ENCODE measurements around the gene MME.

Gene MME

GRCh38 chr3:155079746-155080487, at the start of gene MME:
TSS of gene MME (plus strand) at chr3:155080319. CDS start at chr3:155084168, 3,849 bp downstream.
- DNase-seq, result no peak

- DNase-seq, result no peak
Observed at GRCh38 chr3:155031186-155031585, 48.9 kb upstream of the MME start.

DNA sequence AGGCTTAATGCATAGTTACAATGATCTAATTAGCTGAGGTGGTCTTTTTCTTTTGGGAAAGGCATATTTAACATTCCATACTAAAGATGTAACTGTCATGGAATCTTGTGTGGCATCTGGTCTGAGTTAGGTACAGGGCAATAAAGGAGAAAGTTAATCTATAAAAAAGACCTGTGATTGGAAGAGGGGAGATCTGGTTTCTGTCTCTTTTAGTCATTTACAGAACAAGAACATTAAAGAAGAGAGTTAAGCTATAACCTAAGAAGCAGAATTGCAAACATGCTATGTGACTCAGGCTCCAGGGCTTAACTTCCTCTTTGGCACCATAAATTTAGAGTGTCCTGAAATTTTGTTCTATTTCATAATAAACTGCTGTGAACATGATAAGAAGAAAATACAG, 47.2 kb upstream of the MME start:
- no peak for DNase-seq

GRCh38 chr3:155034786-155035185, 45.3 kb upstream of the MME start:
- no peak for DNase-seq

- no peak for DNase-seq
Observed at GRCh38 chr3:155035553-155035952, 44.6 kb upstream of the MME start.

- DNase-seq, result no peak
Observed at GRCh38 chr3:155037508-155038202, 42.5 kb upstream of the MME start.

DNA sequence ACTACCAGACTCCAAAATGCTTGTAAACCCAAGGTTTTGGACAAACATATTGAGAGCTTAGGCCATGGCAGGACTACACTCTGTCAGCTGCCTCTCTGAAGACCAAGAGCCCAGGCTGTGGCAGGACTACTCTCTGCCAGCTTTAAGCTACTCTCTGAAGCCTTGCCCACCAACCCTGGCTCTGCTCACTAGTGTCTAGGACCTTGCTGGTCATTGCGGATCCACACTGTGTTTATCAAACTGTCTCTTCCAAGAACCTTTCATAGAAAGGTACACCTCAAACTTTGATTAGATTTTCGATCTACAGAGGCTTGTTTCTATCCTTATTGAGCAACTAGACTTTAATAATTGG, 41.9 kb upstream of the MME start:
- no peak for DNase-seq

GRCh38 chr3:155046935-155047334, 33.2 kb upstream of the MME start:
- no peak for DNase-seq

DNA sequence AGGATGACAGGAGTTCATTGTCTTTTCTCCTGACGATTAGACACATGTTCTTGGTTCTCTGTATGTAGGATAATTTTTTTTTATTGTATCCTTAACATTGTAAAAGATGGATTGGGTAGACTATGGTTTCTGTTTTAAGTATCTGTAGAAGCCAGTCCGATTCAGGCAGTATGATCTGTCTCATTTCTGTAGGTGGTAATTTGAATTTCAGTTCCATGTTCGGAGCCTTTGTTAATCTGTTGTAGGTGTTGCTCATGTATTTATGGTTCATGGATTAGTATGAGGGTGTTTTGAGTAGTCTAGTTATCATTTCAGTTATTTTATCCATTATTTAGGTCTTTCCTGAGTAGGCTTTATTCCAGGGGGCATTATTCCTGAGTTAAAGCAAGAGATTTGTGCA, 32.4 kb upstream of the MME start:
- DNase-seq, result no peak

GRCh38 chr3:155049959-155050358, 30.2 kb upstream of the MME start:
- no peak for DNase-seq

DNA sequence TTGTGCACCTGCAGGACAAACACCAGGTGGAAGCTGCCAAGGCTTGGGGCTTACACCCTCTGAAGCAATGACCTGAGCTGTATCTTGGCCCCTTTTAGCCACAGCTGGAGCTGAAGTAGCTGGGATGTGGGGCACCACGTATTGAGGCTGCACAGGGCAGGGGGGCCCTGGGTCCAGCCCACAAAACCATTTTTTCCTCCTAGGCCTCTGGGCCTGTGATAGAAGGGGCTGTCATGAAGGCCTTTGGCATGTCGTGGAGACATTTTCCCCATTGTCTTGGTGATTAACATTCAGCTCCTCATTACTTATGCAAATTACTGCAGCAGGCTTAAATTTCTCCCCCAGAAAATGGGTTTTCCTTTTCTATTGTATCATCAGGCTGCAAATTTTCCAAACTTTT, 27.6 kb upstream of the MME start:
- no peak for DNase-seq

DNA sequence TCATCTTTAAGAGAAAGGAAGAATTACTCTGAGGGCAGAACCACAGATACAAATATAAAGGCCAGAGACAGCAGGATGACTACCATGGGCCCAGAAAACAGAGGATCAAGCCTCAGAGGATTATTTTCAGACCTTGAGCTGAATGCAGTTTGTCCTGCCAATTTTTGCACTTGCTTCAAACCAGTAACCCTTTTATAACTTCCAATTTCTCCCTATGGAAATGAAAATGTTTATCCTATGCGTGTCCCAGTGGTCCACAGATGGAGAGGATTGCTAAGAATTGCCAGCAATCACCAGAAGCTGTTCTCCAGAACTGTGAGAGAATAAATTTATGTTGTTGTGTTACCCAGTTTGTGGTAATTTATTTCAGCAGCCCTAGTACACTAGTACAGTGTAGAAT, 26.4 kb upstream of the MME start:
- no peak for DNase-seq

DNA sequence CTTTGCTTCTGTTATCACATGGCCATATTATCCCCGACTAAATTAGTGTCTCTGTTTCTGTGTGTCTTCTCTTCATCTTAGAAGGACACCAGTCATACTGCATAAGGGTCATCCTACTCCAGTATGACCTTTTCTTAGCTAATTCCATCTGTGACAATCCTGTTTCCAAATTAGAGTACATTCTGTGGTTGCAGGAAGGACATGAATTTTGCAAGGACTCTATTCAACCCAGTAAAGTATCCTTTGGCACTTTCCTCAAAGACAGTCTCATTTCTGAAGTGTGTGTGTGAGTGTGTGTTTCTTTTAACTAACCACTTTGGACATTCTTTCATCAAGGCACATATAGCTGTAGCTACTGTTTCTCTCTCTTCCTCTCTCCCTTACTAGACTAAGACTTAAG, 15.2 kb upstream of the MME start:
- DNase-seq, result no peak

GRCh38 chr3:155065537-155065936, 14.6 kb upstream of the MME start:
- DNase-seq, result no peak

DNA sequence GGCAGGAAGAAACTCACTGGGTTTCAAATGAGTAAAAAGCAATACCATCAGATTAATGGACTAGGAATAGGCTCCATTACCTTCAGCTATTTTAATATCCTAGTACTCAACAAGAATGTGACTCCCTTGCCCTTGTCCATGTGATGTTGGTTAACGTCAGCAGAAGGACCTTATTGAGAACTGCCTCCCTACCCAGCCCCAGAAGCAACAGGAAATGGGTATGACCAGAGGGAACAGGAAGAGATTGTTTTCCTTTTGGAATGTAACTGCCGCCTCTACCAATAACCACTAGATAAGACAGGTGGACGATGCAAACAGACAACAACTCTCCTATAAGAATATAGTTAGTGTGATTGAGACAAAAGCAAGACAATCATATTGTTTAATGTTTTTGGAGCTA, 10.4 kb upstream of the MME start:
- no peak for DNase-seq

DNA sequence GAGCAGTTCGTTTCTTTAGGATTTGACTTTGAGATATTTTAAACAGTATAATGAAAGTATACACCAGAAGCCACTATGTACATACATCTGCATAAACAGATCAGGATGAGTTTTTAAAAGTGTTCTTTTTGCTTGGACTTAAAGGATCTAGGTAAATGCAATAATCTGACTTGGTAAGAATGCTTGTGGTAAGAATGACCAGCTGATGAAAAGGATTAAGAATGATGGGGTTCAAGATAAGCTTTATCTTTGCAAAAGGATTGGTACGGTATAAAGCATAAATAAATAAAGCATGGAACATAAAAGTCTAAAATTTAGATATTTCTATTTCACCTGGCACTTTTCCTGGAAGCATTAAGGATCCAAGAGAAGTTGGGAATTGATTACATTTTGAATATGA, 9.8 kb upstream of the MME start:
- no peak for DNase-seq

DNA sequence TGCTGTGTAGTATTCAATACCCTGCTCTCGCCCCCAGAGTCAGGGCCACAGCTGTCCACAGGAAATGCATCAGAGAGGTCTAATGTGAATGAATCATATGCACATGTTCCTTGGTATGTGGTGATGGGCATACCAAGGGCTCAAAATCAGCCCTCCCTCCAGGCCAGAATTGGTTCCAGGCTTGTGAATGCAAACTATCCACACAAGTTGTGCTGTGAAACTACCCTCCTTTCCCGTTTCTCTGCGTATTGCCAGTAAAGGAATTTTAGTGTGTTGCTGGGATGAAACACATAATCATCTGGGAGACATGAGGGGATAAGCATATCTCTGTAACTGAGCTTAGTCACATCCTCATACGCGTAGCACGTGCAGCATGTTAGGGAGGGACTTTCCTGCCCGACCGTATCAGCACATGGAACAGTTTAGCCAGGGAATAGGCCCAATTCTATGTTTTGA, 9.2 kb upstream of the MME start:
- no peak for DNase-seq

DNA sequence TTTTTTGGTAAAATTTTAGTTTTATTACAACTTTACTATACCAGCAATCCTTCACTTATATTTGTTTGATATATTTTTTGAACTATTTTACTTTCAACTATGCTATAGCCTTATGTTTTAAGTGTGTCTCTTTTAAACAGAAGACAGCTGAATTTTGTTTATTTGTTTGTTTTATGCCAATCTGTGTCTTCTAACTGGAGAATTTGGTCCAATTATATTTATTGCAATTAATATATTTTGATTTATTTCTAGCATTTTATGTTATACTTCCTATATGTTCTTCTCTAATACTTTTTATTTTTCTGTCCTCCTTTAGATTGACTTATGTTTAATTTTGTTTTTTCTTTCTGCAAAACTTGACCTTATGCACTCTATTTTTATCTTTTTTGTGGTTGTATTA, 4.9 kb upstream of the MME start:
- DNase-seq, result no peak

GRCh38 chr3:155076888-155077287, 3.2 kb upstream of the MME start:
- DNase-seq, result no peak

DNA sequence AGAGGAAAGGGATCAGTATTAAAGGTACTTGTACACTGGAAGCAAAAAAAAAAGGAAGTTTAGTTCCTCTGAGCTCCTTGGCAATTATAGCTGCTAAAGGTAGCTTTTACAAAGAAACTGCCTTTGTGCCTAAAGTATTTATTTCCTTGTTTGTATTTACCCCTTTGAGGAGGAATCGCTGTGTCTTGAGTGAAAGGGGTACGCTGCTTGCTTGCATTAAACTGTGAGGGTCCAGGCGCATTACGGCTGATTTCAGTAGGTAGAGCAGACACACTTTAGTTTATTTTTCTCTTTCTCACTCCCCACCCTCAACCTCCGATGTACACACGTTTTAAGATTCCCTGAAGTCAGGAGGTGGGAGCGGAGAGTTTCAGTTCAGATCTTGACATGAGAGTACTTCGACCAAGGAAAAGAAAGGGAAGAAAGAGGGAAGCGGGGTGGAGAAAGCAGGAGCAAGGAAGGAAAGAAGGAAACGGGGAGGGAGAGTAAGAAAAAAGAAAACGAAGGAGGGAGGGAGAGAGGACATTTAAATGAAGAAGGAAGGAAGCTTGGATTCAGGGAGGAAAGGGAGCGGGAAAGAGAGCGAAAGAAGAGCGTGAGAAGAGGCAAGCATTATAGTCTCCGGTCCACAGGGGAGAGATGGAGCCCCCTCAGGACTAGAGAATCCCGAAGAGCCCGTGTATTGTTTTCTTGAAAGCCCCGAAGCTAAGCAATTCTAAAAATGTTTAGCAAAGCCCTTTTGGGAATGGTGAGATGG, 1.2 kb upstream of the MME start:
- DNase-seq, result no peak

DNA sequence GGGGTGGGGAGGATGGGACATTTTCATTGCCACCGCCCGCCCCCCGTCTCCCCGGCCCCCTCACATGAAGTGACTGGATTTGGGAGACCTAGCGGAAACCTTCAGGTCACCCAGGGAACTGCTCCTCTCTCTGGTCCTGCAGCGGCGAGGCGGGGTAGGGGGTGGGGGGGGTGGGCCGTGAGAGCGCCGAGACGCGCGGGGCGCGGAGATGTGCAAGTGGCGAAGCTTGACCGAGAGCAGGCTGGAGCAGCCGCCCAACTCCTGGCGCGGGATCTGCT, 712 bp upstream of the MME start:
- no peak for DNase-seq

GRCh38 chr3:155080692-155081091, 573 bp downstream of the MME start:
- DNase-seq, result no peak

DNA sequence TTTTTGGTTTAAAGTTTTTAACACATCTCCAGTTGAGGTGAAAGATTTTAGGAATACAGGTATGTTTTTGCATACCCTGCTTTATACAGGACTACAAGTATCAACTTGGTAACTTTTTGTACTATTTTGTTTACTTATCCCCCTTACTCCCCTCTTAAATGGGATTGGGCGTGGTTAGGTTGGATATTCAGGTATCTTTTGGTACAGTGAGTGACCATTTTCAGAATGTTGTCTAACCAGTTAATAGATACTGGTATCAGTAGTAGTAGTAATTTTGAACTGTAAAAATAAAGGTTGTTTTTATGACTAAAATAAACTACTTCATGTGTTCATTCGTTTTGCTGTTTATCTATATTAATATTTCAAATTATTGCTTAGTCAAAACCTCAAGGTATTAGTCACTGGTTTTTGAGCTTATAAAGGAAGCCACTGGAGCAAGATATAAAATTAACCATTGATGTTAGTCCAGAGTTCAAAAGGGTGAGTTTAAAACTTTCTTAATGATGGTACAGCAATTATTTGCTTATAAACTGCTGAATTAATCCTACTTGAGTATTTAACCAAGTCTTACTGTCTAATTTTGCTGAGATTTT, 3.3 kb downstream of the MME start:
- no peak for DNase-seq

GRCh38 chr3:155084567-155084966, 4.4 kb downstream of the MME start:
- DNase-seq, result no peak
